AG04450 (cell line): ENCODE results near the gene DHRS13. TPM values are rescaled to one million over a fixed set of nuclear protein-coding genes. Genes with fewer than 3 reads are reported as not detected.

ENCODE experiments used
- CTCF ChIA-PET: fragments of 300-600, 350-600 bp; formaldehyde crosslinking; extraction: SDS; loops from one replicate; lab custom pipeline; 2022; ENCODE audit warnings: antibody characterized with exemption, inconsistent platforms; lab: Charles Lee
- POLR2A ChIA-PET: fragments of 350-600 bp; formaldehyde crosslinking; extraction: SDS; loops from one replicate; lab custom pipeline; 2021; ENCODE audit warnings: antibody characterized with exemption, inconsistent platforms; lab: Yijun Ruan, JAX
- DNase-seq: peaks from one replicate; pipeline ENCODE4 v3.0.0-alpha.2; 2011; ENCODE audit warnings: low read depth, low spot score
- H3K27ac ChIP-seq: one replicate; pipeline ENCODE4 v1.5.1; 2012; ENCODE audit warnings: low read depth, low read length, control low read depth
- H3K27me3 ChIP-seq: one replicate; pipeline ENCODE4 v1.6.0; 2012; ENCODE audit warnings: low read length; ENCODE audit not compliant: control insufficient read depth, insufficient read depth
- H3K4me3 ChIP-seq: 2 replicates; pipeline ENCODE4 v1.5.1; 2011; ENCODE audit warnings: mild to moderate bottlenecking, low read depth, low read length, control low read depth
- H3K9me3 ChIP-seq: 2 replicates; pipeline ENCODE4 v1.5.1; 2012; ENCODE audit warnings: low read length; ENCODE audit not compliant: control insufficient read depth, insufficient read depth
- polyA plus RNA-seq: library from polyadenylated mRNA; depleted of rRNA; stranded (reverse); fragments of >200 nt; gene quantifications from 2 replicates; pipeline ENCODE4 v1.2.3, GENCODE V29; 2011
- TF ChIP-seq, protein P1 (sequence below): IDR thresholded peaks from 2 replicates; pipeline ENCODE4 v1.5.1; 2011; ENCODE audit warnings: low read depth, low read length, control low read depth, inconsistent platforms

Gene DHRS13
- polyA plus RNA-seq, 1 experiment, result 2.9 TPM

DNA sequence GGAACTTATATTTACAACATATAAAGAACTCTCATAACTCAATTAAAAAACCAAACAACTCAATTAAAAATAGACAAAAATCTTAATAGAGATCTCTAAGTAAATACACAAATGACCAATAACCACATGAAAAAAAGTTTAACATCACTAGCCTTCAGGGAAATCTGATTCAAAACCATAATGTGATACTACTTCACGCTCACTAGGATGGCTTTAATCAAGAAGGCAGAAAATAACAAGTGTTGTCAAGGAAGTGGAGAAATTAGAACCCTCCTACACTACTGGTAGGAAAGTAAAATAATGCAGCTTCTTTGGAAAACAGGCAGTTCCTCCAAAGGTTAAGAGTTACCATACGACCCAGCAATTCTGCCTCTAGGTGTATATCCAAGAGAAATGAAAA lies 40.0 kb upstream of the DHRS13 start:
- TF ChIP-seq, protein P1, sequence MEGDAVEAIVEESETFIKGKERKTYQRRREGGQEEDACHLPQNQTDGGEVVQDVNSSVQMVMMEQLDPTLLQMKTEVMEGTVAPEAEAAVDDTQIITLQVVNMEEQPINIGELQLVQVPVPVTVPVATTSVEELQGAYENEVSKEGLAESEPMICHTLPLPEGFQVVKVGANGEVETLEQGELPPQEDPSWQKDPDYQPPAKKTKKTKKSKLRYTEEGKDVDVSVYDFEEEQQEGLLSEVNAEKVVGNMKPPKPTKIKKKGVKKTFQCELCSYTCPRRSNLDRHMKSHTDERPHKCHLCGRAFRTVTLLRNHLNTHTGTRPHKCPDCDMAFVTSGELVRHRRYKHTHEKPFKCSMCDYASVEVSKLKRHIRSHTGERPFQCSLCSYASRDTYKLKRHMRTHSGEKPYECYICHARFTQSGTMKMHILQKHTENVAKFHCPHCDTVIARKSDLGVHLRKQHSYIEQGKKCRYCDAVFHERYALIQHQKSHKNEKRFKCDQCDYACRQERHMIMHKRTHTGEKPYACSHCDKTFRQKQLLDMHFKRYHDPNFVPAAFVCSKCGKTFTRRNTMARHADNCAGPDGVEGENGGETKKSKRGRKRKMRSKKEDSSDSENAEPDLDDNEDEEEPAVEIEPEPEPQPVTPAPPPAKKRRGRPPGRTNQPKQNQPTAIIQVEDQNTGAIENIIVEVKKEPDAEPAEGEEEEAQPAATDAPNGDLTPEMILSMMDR, result no peak
- H3K9me3 ChIP-seq, result no peaks in the 10 kb centered on the region
- no peak overlapping the region for H3K27ac ChIP-seq
- H3K4me3 ChIP-seq, result no peak overlapping the region
- POLR2A ChIA-PET, result no interaction called here
- CTCF ChIA-PET, result interaction anchor here (1.5 kb wide), 1 partner anchor 10 kb away, joined by 3 read pairs; no protein-coding TSS in a partner anchor
- no peaks in the 10 kb centered on the region for H3K27me3 ChIP-seq
- DNase-seq, result no peak

DNA sequence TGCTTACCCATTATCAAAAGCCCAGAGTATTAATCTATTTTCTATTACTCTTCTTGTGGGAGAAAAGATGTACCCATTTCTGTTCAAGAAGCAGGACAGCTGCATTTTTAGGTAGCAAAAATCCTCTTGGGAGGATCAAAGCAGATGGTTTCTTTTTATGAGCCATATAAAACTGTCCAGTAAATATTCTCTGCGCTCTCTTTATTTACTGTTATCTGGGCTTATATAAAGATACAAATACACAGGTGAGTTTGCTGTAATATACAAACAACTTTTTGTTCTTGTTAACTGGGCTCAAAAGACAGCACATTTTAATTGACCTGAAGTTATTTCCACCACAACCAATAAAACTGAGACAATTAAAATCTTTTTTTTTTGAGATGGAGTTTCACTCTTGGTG lies 38.4 kb upstream of the DHRS13 start:
- Histone ChIP-seq H3K9me3 (no peaks in the 10 kb centered on the region), H3K27ac (no peak overlapping the region), H3K27me3 (no peaks in the 10 kb centered on the region), H3K4me3 (no peak overlapping the region)
- CTCF ChIA-PET, result interaction anchor here (0.7 kb wide), 1 partner anchor 183 kb away, joined by 4 read pairs; no protein-coding TSS in a partner anchor
- POLR2A ChIA-PET, result no interaction called here
- DNase-seq, result no peak
- TF ChIP-seq, protein P1, result no peak

DNA sequence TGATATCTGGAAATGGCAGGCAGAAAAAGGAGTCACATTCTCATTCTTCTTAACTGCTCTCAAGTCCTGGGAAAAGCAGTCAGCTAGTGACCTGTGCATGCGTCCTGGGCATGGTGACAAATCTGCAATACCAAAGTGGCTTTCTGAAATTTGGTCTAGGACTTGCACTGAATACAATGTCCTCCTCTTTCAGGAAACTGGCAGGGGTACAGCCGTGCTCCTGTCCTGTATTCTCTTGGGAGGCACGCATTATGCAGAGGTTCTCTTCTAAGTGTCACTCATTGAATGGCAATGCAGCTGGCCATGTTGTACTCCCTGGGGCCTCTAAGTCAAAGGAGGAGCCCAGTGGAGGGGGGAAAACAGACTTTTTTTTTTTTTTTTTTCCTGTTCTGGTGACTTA lies 37.8 kb upstream of the DHRS13 start:
- Histone ChIP-seq H3K4me3 (no peak overlapping the region), H3K27me3 (no peaks in the 10 kb centered on the region), H3K27ac (no peak overlapping the region), H3K9me3 (no peaks in the 10 kb centered on the region)
- POLR2A ChIA-PET, result no interaction called here
- no peak for DNase-seq
- CTCF ChIA-PET, result interaction anchor here (0.7 kb wide), 1 partner anchor 183 kb away, joined by 4 read pairs; no protein-coding TSS in a partner anchor
- TF ChIP-seq, protein P1, result no peak

DNA sequence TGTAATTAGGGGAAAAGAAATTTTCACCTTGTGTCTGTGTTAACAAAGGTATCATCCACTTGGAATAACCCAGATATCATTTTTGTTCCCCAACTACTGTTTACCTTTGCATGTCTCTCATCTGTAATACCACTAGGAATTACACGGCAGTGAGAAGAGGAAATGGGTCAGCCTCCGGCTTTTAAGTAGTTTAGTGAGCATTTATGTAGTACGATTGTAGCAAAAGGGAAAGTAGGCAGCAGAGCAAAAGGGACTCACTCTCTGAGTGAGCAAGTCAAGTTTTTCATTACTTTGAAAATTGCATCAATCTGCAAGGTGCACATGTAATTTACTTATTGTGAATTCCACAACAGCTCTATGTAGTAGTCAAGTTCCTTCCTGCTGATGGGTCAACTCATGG lies 37.3 kb upstream of the DHRS13 start:
- no peaks in the 10 kb centered on the region for H3K27me3 ChIP-seq
- DNase-seq, result no peak
- no peak overlapping the region for H3K4me3 ChIP-seq
- no peaks in the 10 kb centered on the region for H3K9me3 ChIP-seq
- TF ChIP-seq, protein P1, result no peak
- H3K27ac ChIP-seq, result no peak overlapping the region
- POLR2A ChIA-PET, result no interaction called here
- CTCF ChIA-PET, result interaction anchor here (1.2 kb wide), 1 partner anchor 14 kb away, joined by 3 read pairs; no protein-coding TSS in a partner anchor

DNA sequence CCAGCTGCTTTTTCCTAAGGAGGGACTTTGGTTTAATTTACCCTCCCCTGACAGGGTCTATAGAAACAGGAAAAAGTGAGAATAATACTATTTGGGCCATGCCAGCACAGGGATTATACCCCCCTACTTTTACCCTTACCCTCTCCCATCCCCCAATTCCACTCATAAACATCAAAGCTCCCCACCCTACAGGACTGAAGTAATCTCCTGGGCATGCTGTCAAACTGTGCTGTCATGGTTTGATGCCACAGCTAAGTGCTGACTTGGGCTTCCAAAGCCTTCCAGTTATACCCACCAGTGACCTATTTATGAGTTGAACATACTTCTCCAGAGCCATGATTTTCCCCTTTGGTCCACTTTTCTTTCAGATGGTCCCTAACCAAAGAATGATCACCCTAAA lies 35.7 kb upstream of the DHRS13 start:
- Histone ChIP-seq H3K9me3 (no peaks in the 10 kb centered on the region), H3K4me3 (no peak overlapping the region), H3K27me3 (no peaks in the 10 kb centered on the region), H3K27ac (no peak overlapping the region)
- DNase-seq, result no peak
- TF ChIP-seq, protein P1, result no peak
- POLR2A ChIA-PET, result no interaction called here
- CTCF ChIA-PET, result interaction anchor here (0.5 to 1.8 kb wide), 3 partner anchors 175 to 187 kb away, joined by 3 to 9 read pairs (median 5); no protein-coding TSS in a partner anchor
